ENCODE data around the gene MRPS12. TPM values are rescaled to one million over a fixed set of nuclear protein-coding genes. Genes with fewer than 3 reads are reported as not detected.
"Not testable (repeated sequence)": the region's sequence is repeated elsewhere in the genome, so short reads cannot be mapped to it uniquely, and the experiment has no call there.

MRPS12 gene
- total RNA-seq, 2 experiments from 2014 or later, result 36.7 to 47.5 TPM

GRCh38 chr19:38932425-38933179, 1.9 kb downstream of the MRPS12 start:
- no peak overlapping the region for H3K4me3 Mint-ChIP-seq
- H3K9me3 Mint-ChIP-seq, result peaks cover 6% of the 10 kb centered on the region
- ATAC-seq (ENCODE audit: low read depth) (no peak), DNase-seq (no peak)
- H3K36me3 Mint-ChIP-seq, result peaks cover 32% of the 10 kb centered on the region
- no peaks in the 10 kb centered on the region for H3K27me3 Mint-ChIP-seq
- no peak overlapping the region for H3K27ac Mint-ChIP-seq
- POLR2A ChIA-PET, result interaction anchor here (0.7 to 3.7 kb wide), 2 partner anchors 32 to 263 kb away, joined by 3 to 13 read pairs; partner anchors contain the start of genes NFKBIB and SIRT2
- peaks cover 29% of the 10 kb centered on the region for H3K4me1 Mint-ChIP-seq

- peaks cover 6% of the 10 kb centered on the region for H3K9me3 Mint-ChIP-seq
- no peak overlapping the region for H3K27ac Mint-ChIP-seq
- no peak for ATAC-seq (ENCODE audit: low read depth)
- no peak for DNase-seq
- no peaks in the 10 kb centered on the region for H3K27me3 Mint-ChIP-seq
- POLR2A ChIA-PET, result no interaction called here
- no peak overlapping the region for H3K4me3 Mint-ChIP-seq
- peaks cover 31% of the 10 kb centered on the region for H3K36me3 Mint-ChIP-seq
- peaks cover 24% of the 10 kb centered on the region for H3K4me1 Mint-ChIP-seq
Observed at GRCh38 chr19:38933544-38933943, 2.8 kb downstream of the MRPS12 start.

- no peak overlapping the region for H3K27ac Mint-ChIP-seq
Observed at GRCh38 chr19:38939957-38940356, 9.2 kb downstream of the MRPS12 start.

GRCh38 chr19:38941466-38941865, 10.7 kb downstream of the MRPS12 start:
- not testable (repeated sequence) for ATAC-seq (ENCODE audit: low read depth); H3K27ac Mint-ChIP-seq; H3K36me3 Mint-ChIP-seq; H3K9me3 Mint-ChIP-seq; DNase-seq
- peaks cover 14% of the 10 kb centered on the region for H3K4me1 Mint-ChIP-seq
- H3K4me3 Mint-ChIP-seq, result peak overlapping the region; percentile 42
- peaks cover 12% of the 10 kb centered on the region for H3K27me3 Mint-ChIP-seq
- POLR2A ChIA-PET, result interaction anchor here (1.7 kb wide), 1 partner anchor 10 kb away, joined by 7 read pairs; the partner anchor contains the start of genes MRPS12 and SARS2

More at GRCh38 chr19:38939957-38940356, 9.2 kb downstream of the MRPS12 start:
- Mint-ChIP-seq H3K27me3 (peaks cover 12% of the 10 kb centered on the region), H3K4me3 (no peak overlapping the region), H3K36me3 (peaks cover 13% of the 10 kb centered on the region), H3K4me1 (peaks cover 14% of the 10 kb centered on the region), H3K9me3 (peaks cover 1% of the 10 kb centered on the region)
- DNase-seq, result no peak
- ATAC-seq (ENCODE audit: low read depth), result no peak
- POLR2A ChIA-PET, result interaction anchor here (1.7 kb wide), 1 partner anchor 9 kb away, joined by 7 read pairs; the partner anchor contains the start of genes MRPS12 and SARS2

- Mint-ChIP-seq H3K27me3 (peaks cover 12% of the 10 kb centered on the region), H3K4me3 (peak overlapping the region; percentile 18), H3K27ac (no peak overlapping the region), H3K9me3 (no peaks in the 10 kb centered on the region), H3K36me3 (peaks cover 3% of the 10 kb centered on the region), H3K4me1 (peaks cover 15% of the 10 kb centered on the region)
- no peak for ATAC-seq (ENCODE audit: low read depth)
- DNase-seq, result no peak
- POLR2A ChIA-PET, result interaction anchor here (0.6 kb wide), 1 partner anchor 599 kb away, joined by 5 read pairs; no protein-coding TSS in a partner anchor
Observed at GRCh38 chr19:38941979-38942378, 11.2 kb downstream of the MRPS12 start.

GRCh38 chr19:38942471-38943181, 11.9 kb downstream of the MRPS12 start:
- no peak for DNase-seq

GRCh38 chr19:38944981-38945506, 14.3 kb downstream of the MRPS12 start:
- ATAC-seq (ENCODE audit: low read depth), result no peak
- Mint-ChIP-seq H3K36me3 (peaks cover 3% of the 10 kb centered on the region), H3K4me1 (peaks cover 20% of the 10 kb centered on the region), H3K4me3 (no peak overlapping the region), H3K9me3 (no peaks in the 10 kb centered on the region), H3K27ac (no peak overlapping the region), H3K27me3 (peaks cover 23% of the 10 kb centered on the region)
- no peak for DNase-seq
- POLR2A ChIA-PET, result interaction anchor here (1.6 kb wide), 1 partner anchor 14 kb away, joined by 4 read pairs; the partner anchor contains the start of genes MRPS12 and SARS2

More at GRCh38 chr19:38942471-38943181, 11.9 kb downstream of the MRPS12 start:
- ATAC-seq (ENCODE audit: low read depth), result no peak
- H3K36me3 Mint-ChIP-seq, result peaks cover 3% of the 10 kb centered on the region
- no peaks in the 10 kb centered on the region for H3K9me3 Mint-ChIP-seq
- POLR2A ChIA-PET, result interaction anchor here (0.6 kb wide), 1 partner anchor 598 kb away, joined by 5 read pairs; no protein-coding TSS in a partner anchor
- no peak overlapping the region for H3K27ac Mint-ChIP-seq
- peaks cover 15% of the 10 kb centered on the region for H3K4me1 Mint-ChIP-seq
- no peak overlapping the region for H3K4me3 Mint-ChIP-seq
- peaks cover 16% of the 10 kb centered on the region for H3K27me3 Mint-ChIP-seq

GRCh38 chr19:38945562-38946228, 15.0 kb downstream of the MRPS12 start:
- peaks cover 19% of the 10 kb centered on the region for H3K4me1 Mint-ChIP-seq
- peaks cover 23% of the 10 kb centered on the region for H3K27me3 Mint-ChIP-seq
- no peak overlapping the region for H3K27ac Mint-ChIP-seq
- no peaks in the 10 kb centered on the region for H3K9me3 Mint-ChIP-seq
- no peak overlapping the region for H3K4me3 Mint-ChIP-seq
- POLR2A ChIA-PET, result interaction anchor here (1.6 kb wide), 1 partner anchor 15 kb away, joined by 4 read pairs; the partner anchor contains the start of genes MRPS12 and SARS2
- peaks cover 3% of the 10 kb centered on the region for H3K36me3 Mint-ChIP-seq
- DNase-seq (no peak), ATAC-seq (ENCODE audit: low read depth) (no peak)

- H3K27ac Mint-ChIP-seq, result no peak overlapping the region
- H3K4me3 Mint-ChIP-seq, result no peak overlapping the region
Observed at GRCh38 chr19:38946229-38947010, 15.7 kb downstream of the MRPS12 start.

GRCh38 chr19:38949580-38950367, 19.0 kb downstream of the MRPS12 start:
- H3K4me1 Mint-ChIP-seq, result peaks cover 11% of the 10 kb centered on the region
- POLR2A ChIA-PET, result no interaction called here
- peak; percentile 86 for ATAC-seq (ENCODE audit: low read depth)
- H3K27ac Mint-ChIP-seq, result no peak overlapping the region
- no peaks in the 10 kb centered on the region for H3K9me3 Mint-ChIP-seq
- peaks cover 43% of the 10 kb centered on the region for H3K27me3 Mint-ChIP-seq
- H3K36me3 Mint-ChIP-seq, result no peaks in the 10 kb centered on the region
- peak; percentile 84 for DNase-seq
- peak overlapping the region; percentile 60 for H3K4me3 Mint-ChIP-seq

More at GRCh38 chr19:38946229-38947010, 15.7 kb downstream of the MRPS12 start:
- H3K36me3 Mint-ChIP-seq, result no peaks in the 10 kb centered on the region
- H3K9me3 Mint-ChIP-seq, result no peaks in the 10 kb centered on the region
- POLR2A ChIA-PET, result interaction anchor here (1.6 kb wide), 1 partner anchor 16 kb away, joined by 4 read pairs; the partner anchor contains the start of genes MRPS12 and SARS2
- no peak for ATAC-seq (ENCODE audit: low read depth)
- no peak for DNase-seq
- H3K4me1 Mint-ChIP-seq, result peaks cover 14% of the 10 kb centered on the region
- H3K27me3 Mint-ChIP-seq, result peaks cover 24% of the 10 kb centered on the region

GRCh38 chr19:38951187-38951586, 20.4 kb downstream of the MRPS12 start:
- Mint-ChIP-seq H3K27me3 (peaks cover 43% of the 10 kb centered on the region), H3K4me3 (no peak overlapping the region), H3K4me1 (peaks cover 11% of the 10 kb centered on the region), H3K9me3 (no peaks in the 10 kb centered on the region), H3K27ac (no peak overlapping the region), H3K36me3 (no peaks in the 10 kb centered on the region)
- ATAC-seq (ENCODE audit: low read depth), result no peak
- no peak for DNase-seq
- POLR2A ChIA-PET, result no interaction called here
